Hepatocyte (in vitro differentiated cells): Measurements from ENCODE around the gene NAT10. TPM values are rescaled to one million over a fixed set of nuclear protein-coding genes. Genes with fewer than 3 reads are reported as not detected.

Experiments
- DNase-seq: peaks from one replicate; pipeline ENCODE4 v3.0.0-alpha.2; 2016; ENCODE audit warnings: low spot score
- H2AFZ ChIP-seq: fragments of 200-600 bp; sonication (generic); 2 replicates; pipeline ENCODE4 v1.6.0; 2016; ENCODE audit warnings: antibody characterized with exemption, mild to moderate bottlenecking
- H3K27ac ChIP-seq: fragments of 200-600 bp; sonication (generic); 2 replicates; pipeline ENCODE4 v1.5.1; 2016; ENCODE audit warnings: mild to moderate bottlenecking
- H3K27me3 ChIP-seq: fragments of 200-600 bp; sonication (generic); 2 replicates; pipeline ENCODE4 v1.6.1; 2016
- H3K36me3 ChIP-seq: fragments of 200-600 bp; sonication (generic); replicated peaks from 2 replicates; pipeline ENCODE4 v1.5.1; 2016; ENCODE audit warnings: low read depth; ENCODE audit not compliant: insufficient read depth
- H3K4me1 ChIP-seq: fragments of 200-600 bp; sonication (generic); 2 replicates; pipeline ENCODE4 v1.5.1; 2016; ENCODE audit warnings: mild to moderate bottlenecking, moderate library complexity; ENCODE audit not compliant: insufficient read depth
- H3K4me2 ChIP-seq: fragments of 200-600 bp; sonication (generic); 2 replicates; pipeline ENCODE4 v1.6.0; 2016
- H3K4me3 ChIP-seq: fragments of 200-600 bp; sonication (generic); 2 replicates; pipeline ENCODE4 v1.5.1; 2016; ENCODE audit warnings: mild to moderate bottlenecking
- H3K79me2 ChIP-seq: fragments of 200-600 bp; sonication (generic); 2 replicates; pipeline ENCODE4 v1.6.0; 2017; ENCODE audit warnings: mild to moderate bottlenecking
- H3K9me2 ChIP-seq: fragments of 200-600 bp; sonication (generic); replicated peaks from 2 replicates; pipeline ENCODE4 v1.6.0; 2017; ENCODE audit warnings: mild to moderate bottlenecking; ENCODE audit not compliant: insufficient read depth
- H3K9me3 ChIP-seq: fragments of 200-600 bp; sonication (generic); 2 replicates; pipeline ENCODE4 v1.5.1; 2016; ENCODE audit warnings: low read depth, mild to moderate bottlenecking
- H4K20me1 ChIP-seq: fragments of 200-600 bp; sonication (generic); 2 replicates; pipeline ENCODE4 v1.6.0; 2016; ENCODE audit warnings: mild to moderate bottlenecking; ENCODE audit not compliant: insufficient read depth, poor library complexity, severe bottlenecking
- EZH2 ChIP-seq: fragments of 200-600 bp; sonication (generic); IDR thresholded peaks from 2 replicates; pipeline ENCODE4 v1.6.1; 2016; ENCODE audit warnings: antibody characterized with exemption, mild to moderate bottlenecking, borderline replicate concordance
- EZH2phosphoT487 ChIP-seq: fragments of 200-600 bp; sonication (generic); IDR thresholded peaks from one replicate; pipeline ENCODE4 v1.6.1; 2018; ENCODE audit warnings: antibody characterized with exemption, mild to moderate bottlenecking, low read depth, moderate library complexity; ENCODE audit not compliant: unreplicated experiment, severe bottlenecking
- WGBS: methylation state at CpG from one replicate; pipeline ENCODE4 v1.1.6; 2016; ENCODE audit warnings: low lambda C conversion rate; ENCODE audit errors: missing lambda C conversion rate; 5-methylcytosine and 5-hydroxymethylcytosine counted together
- polyA plus RNA-seq: library from polyadenylated mRNA; unstranded; fragments of >200 nt; fragmentation: Nextera tagmentation; extraction: Ambion mirVana; gene quantifications from 2 replicates; pipeline ENCODE4 v1.2.1, GENCODE V29; 2016
- total RNA-seq: library from RNA; depleted of rRNA; stranded (reverse); fragments of >200 nt; gene quantifications from 2 replicates; pipeline ENCODE4 v1.2.3, GENCODE V29; 2014
- TF ChIP-seq, protein P1 (sequence below): fragments of 200-600 bp; sonication (generic); IDR thresholded peaks from 2 replicates; pipeline ENCODE4 v1.5.1; 2016; ENCODE audit warnings: antibody characterized with exemption, mild to moderate bottlenecking; ENCODE audit not compliant: poor library complexity

NAT10 gene
- total and polyA plus RNA-seq, 2 experiments from 2014 or later, result 18.3 to 20.5 TPM

GRCh38 chr11:34074391-34074790 is 31.0 kb upstream of the NAT10 start:
- TF ChIP-seq, protein P1, sequence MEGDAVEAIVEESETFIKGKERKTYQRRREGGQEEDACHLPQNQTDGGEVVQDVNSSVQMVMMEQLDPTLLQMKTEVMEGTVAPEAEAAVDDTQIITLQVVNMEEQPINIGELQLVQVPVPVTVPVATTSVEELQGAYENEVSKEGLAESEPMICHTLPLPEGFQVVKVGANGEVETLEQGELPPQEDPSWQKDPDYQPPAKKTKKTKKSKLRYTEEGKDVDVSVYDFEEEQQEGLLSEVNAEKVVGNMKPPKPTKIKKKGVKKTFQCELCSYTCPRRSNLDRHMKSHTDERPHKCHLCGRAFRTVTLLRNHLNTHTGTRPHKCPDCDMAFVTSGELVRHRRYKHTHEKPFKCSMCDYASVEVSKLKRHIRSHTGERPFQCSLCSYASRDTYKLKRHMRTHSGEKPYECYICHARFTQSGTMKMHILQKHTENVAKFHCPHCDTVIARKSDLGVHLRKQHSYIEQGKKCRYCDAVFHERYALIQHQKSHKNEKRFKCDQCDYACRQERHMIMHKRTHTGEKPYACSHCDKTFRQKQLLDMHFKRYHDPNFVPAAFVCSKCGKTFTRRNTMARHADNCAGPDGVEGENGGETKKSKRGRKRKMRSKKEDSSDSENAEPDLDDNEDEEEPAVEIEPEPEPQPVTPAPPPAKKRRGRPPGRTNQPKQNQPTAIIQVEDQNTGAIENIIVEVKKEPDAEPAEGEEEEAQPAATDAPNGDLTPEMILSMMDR, result no peak
- TF ChIP-seq EZH2phosphoT487 (no peak), EZH2 (no peak)
- no peak overlapping the region for H3K27ac ChIP-seq
- H3K36me3 ChIP-seq, result peaks cover 6% of the 10 kb centered on the region
- DNase-seq, result no peak
- peaks cover 99% of the 10 kb centered on the region for H3K79me2 ChIP-seq
- no peak overlapping the region for H3K4me3 ChIP-seq
- no peaks in the 10 kb centered on the region for H3K9me2 ChIP-seq
- no peaks in the 10 kb centered on the region for H3K9me3 ChIP-seq
- H3K27me3 ChIP-seq, result no peaks in the 10 kb centered on the region
- peaks cover 80% of the 10 kb centered on the region for H4K20me1 ChIP-seq
- peaks cover 5% of the 10 kb centered on the region for H3K4me1 ChIP-seq
- WGBS, result 91% methylated on average over 4 of the region's 4 CpGs
- H3K4me2 ChIP-seq, result no peak overlapping the region
- no peak overlapping the region for H2AFZ ChIP-seq

GRCh38 chr11:34075178-34075820 is 30.1 kb upstream of the NAT10 start:
- peaks cover 71% of the 10 kb centered on the region for H4K20me1 ChIP-seq
- DNase-seq, result no peak
- H3K9me3 ChIP-seq, result no peaks in the 10 kb centered on the region
- no peak overlapping the region for H2AFZ ChIP-seq
- H3K27me3 ChIP-seq, result no peaks in the 10 kb centered on the region
- H3K4me3 ChIP-seq, result no peak overlapping the region
- H3K27ac ChIP-seq, result no peak overlapping the region
- 88% methylated on average over 2 of the region's 2 CpGs for WGBS
- H3K9me2 ChIP-seq, result no peaks in the 10 kb centered on the region
- TF ChIP-seq EZH2 (no peak), EZH2phosphoT487 (no peak)
- TF ChIP-seq, protein P1, result no peak
- peaks cover 6% of the 10 kb centered on the region for H3K36me3 ChIP-seq
- peaks cover 93% of the 10 kb centered on the region for H3K79me2 ChIP-seq
- H3K4me2 ChIP-seq, result no peak overlapping the region
- H3K4me1 ChIP-seq, result peaks cover 5% of the 10 kb centered on the region

- Histone ChIP-seq H3K27ac (no peak overlapping the region), H3K4me2 (no peak overlapping the region), H3K4me3 (no peak overlapping the region), H3K9me3 (no peaks in the 10 kb centered on the region), H3K4me1 (no peaks in the 10 kb centered on the region), H4K20me1 (peaks cover 41% of the 10 kb centered on the region), H2AFZ (no peak overlapping the region), H3K9me2 (no peaks in the 10 kb centered on the region), H3K36me3 (peaks cover 16% of the 10 kb centered on the region), H3K27me3 (no peaks in the 10 kb centered on the region), H3K79me2 (peaks cover 90% of the 10 kb centered on the region)
- WGBS, result 90% methylated on average over 4 of the region's 4 CpGs
- no peak for DNase-seq
- TF ChIP-seq, protein P1, result no peak
- TF ChIP-seq EZH2, result no peak
- no peak for TF ChIP-seq EZH2phosphoT487
These were observed 24.8 kb upstream of the NAT10 start for GRCh38 chr11:34080609-34081008.
